HG02943 (cell line): ENCODE results near the gene SNN.

Experiments used
- ATAC-seq: cut with Tn5 transposase; IDR thresholded peaks from one replicate; pipeline ENCODE4 v1.9.1; 2021; ENCODE audit warnings: mild to moderate bottlenecking, low read depth, moderate library complexity; ENCODE audit not compliant: unreplicated experiment

The SNN gene

GRCh38 chr16:11726008-11726407 is 57.8 kb downstream of the SNN start:
- no peak for ATAC-seq

- no peak for ATAC-seq
These were observed 59.7 kb downstream of the SNN start for GRCh38 chr16:11727796-11728543.
